Measurements from ENCODE around the gene MRPL24. TPM values are rescaled to one million over a fixed set of nuclear protein-coding genes. Genes with fewer than 3 reads are reported as not detected.

MRPL24 gene
- total and polyA plus RNA-seq, 2 of the 13 experiments (the other 11 are each of a cell fraction or from before 2014, with no cell fraction given), result 38.1 to 42.9 TPM

DNA sequence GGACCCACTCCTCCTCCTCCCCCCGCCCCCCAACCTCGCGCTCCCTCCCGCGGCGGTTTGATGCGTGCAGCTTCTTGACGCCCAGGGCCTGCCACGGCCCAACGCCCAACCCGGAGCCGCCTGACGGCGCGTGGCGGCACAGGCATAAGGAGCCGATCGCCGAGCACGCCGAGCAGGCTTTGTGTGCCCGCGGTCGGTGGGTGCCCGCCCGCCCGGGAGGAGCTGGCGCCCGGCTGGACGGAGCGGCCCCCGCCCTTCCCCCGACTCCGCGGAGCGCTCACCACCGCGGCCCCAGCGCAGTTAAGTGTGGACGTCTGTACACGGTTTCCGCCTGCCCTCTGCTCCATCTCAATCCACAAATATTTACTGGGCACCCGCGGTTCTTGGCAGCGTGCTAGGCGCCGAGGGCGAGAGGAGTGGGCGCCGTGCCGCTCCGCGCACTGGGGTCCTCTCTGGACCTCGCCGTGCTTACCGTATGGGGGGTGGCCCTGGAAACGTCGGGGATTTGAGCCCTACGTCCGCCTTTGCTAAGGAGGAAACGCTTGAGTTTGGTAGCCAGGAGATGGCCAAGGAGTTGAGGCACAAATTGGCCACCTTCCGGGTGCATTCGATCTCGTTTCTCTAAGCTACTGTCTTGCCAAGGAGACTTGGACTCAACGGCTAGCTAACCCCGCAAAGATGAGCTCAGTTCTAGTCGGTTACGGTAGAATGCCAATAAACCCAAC, 11.0 kb upstream of the MRPL24 start (continued):
- TF ChIP-seq, protein P1, sequence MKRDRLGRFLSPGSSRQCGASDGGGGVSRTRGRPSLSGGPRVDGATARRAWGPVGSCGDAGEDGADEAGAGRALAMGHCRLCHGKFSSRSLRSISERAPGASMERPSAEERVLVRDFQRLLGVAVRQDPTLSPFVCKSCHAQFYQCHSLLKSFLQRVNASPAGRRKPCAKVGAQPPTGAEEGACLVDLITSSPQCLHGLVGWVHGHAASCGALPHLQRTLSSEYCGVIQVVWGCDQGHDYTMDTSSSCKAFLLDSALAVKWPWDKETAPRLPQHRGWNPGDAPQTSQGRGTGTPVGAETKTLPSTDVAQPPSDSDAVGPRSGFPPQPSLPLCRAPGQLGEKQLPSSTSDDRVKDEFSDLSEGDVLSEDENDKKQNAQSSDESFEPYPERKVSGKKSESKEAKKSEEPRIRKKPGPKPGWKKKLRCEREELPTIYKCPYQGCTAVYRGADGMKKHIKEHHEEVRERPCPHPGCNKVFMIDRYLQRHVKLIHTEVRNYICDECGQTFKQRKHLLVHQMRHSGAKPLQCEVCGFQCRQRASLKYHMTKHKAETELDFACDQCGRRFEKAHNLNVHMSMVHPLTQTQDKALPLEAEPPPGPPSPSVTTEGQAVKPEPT (CRISPR knock-in tag; IDR thresholded peaks at IDR 0.05; ENCODE audit: low read depth), result 0 out of 2 replicates have a peak, but pooled peaks have one; percentile 16
- peak; percentile 88 for TF ChIP-seq SPEN (CRISPR knock-in tag; IDR thresholded peaks at IDR 0.05; ENCODE audit: low read depth)
- TF ChIP-seq RAD51 (IDR thresholded peaks at IDR 0.05; ENCODE audit: borderline replicate concordance), result no peak
- no peak for TF ChIP-seq MBD4 (IDR thresholded peaks at IDR 0.05; ENCODE audit: borderline replicate concordance, low read length)
- TF ChIP-seq SETDB1 (CRISPR knock-in tag; IDR thresholded peaks at IDR 0.05; ENCODE audit: borderline replicate concordance), result no peak
- no peak for TF ChIP-seq WIZ (CRISPR knock-in tag; IDR thresholded peaks at IDR 0.05)
- TF ChIP-seq ZNF121 (CRISPR knock-in tag; IDR thresholded peaks at IDR 0.05), result no peak
- TF ChIP-seq, protein P2, sequence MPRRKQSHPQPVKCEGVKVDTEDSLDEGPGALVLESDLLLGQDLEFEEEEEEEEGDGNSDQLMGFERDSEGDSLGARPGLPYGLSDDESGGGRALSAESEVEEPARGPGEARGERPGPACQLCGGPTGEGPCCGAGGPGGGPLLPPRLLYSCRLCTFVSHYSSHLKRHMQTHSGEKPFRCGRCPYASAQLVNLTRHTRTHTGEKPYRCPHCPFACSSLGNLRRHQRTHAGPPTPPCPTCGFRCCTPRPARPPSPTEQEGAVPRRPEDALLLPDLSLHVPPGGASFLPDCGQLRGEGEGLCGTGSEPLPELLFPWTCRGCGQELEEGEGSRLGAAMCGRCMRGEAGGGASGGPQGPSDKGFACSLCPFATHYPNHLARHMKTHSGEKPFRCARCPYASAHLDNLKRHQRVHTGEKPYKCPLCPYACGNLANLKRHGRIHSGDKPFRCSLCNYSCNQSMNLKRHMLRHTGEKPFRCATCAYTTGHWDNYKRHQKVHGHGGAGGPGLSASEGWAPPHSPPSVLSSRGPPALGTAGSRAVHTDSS (CRISPR knock-in tag; conservative IDR thresholded peaks at IDR 0.05), result no peak
- TF ChIP-seq PPARG (CRISPR knock-in tag; conservative IDR thresholded peaks at IDR 0.05), result 0 out of 2 replicates have a peak, but pooled peaks have one; percentile 29
- TF ChIP-seq ZSCAN20 (CRISPR knock-in tag; IDR thresholded peaks at IDR 0.05; ENCODE audit: borderline replicate concordance), result no peak
- no peak for TF ChIP-seq TEAD2 (CRISPR knock-in tag; IDR thresholded peaks at IDR 0.05)
- TF ChIP-seq DPF2 (CRISPR knock-in tag; IDR thresholded peaks at IDR 0.05; ENCODE audit: borderline replicate concordance, low read depth), result no peak
- 0 out of 2 replicates have a peak, but pooled peaks have one; percentile 53 for TF ChIP-seq ZNF329 (CRISPR knock-in tag; IDR thresholded peaks at IDR 0.05; ENCODE audit: low read depth)
- TF ChIP-seq, protein P3, sequence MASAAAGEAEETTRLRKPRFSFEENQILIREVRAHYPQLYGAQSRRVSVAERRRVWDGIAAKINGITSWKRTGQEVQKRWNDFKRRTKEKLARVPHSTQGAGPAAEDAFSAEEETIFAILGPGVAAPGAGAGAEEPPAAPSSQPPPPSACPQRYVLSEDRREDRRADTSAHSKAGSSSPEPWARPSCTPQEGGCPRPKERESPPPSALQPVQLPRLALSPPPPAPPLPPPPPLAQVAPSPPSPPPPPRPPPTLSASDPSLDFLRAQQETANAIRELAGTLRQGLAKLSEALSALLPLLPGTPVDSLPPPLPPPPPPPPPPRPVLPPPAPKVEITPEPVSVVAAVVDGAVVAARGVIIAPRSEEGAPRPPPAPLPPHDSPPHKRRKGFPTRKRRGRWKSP (CRISPR knock-in tag; IDR thresholded peaks at IDR 0.05), result peak; percentile 54; the same call in 1 of the 2 replicates
- peak; percentile 76 for TF ChIP-seq ZNF343 (CRISPR knock-in tag; IDR thresholded peaks at IDR 0.05)
- TF ChIP-seq ZNF7 (CRISPR knock-in tag; IDR thresholded peaks at IDR 0.05), result no peak
- no peak for TF ChIP-seq HOXA7 (CRISPR knock-in tag; IDR thresholded peaks at IDR 0.05)
- TF ChIP-seq ZNF232 (CRISPR knock-in tag; IDR thresholded peaks at IDR 0.05; ENCODE audit: borderline replicate concordance), result peak; percentile 69; the same call in 1 of the 2 replicates
- TF ChIP-seq ZNF382 (CRISPR knock-in tag; IDR thresholded peaks at IDR 0.05; ENCODE audit: borderline replicate concordance), result no peak
- peak; percentile 79 for TF ChIP-seq ZNF556 (CRISPR knock-in tag; IDR thresholded peaks at IDR 0.05; ENCODE audit: borderline replicate concordance)

Measured in HepG2 (cell line).